ENCODE data around the gene DLGAP1. TPM values are rescaled to one million over a fixed set of nuclear protein-coding genes. Genes with fewer than 3 reads are reported as not detected.
"Not testable (repeated sequence)": the region's sequence is repeated elsewhere in the genome, so short reads cannot be mapped to it uniquely, and the experiment has no call there.

Gene DLGAP1
- total RNA-seq, 1 donor from 2014 or later: 3.2 TPM

- intact Hi-C loops (cut with DNase I): loop anchor here (5.0 kb wide), 1 partner anchor 304 kb away; no protein-coding TSS in a partner anchor
- Histone ChIP-seq H3K27me3 (no peaks in the 10 kb centered on the region), H3K27ac (no peak overlapping the region), H3K9me3 (no peaks in the 10 kb centered on the region), H3K4me3 (no peak overlapping the region), H3K4me1 (no peaks in the 10 kb centered on the region), H3K36me3 (no peaks in the 10 kb centered on the region)
- peak in 1 of 2 donors; percentile 86 for DNase-seq (ENCODE audit: extremely low spot score in 2 of 2)
- TF ChIP-seq POLR2A (IDR thresholded peaks at IDR 0.05) (no peak), CTCF (IDR thresholded peaks at IDR 0.05) (peak; percentile 52 to 82 (median 79))
These were observed 869.2 kb downstream of the DLGAP1 start for GRCh38 chr18:3585656-3586509.

- H3K27me3 ChIP-seq: no peaks in the 10 kb centered on the region
- H3K4me3 ChIP-seq: no peak overlapping the region
- H3K27ac ChIP-seq: no peak overlapping the region
- no peaks in the 10 kb centered on the region for H3K36me3 ChIP-seq
- no peaks in the 10 kb centered on the region for H3K9me3 ChIP-seq
- no peak for DNase-seq (ENCODE audit: extremely low spot score in 2 of 2)
- intact Hi-C loops (cut with DNase I): loop anchor here (5.0 kb wide), 1 partner anchor 303 kb away; no protein-coding TSS in a partner anchor
- TF ChIP-seq CTCF (IDR thresholded peaks at IDR 0.05) (no peak), POLR2AphosphoS5 (IDR thresholded peaks at IDR 0.05; ENCODE audit: insufficient read depth in 1 of 2, low read depth in 1 of 2) (no peak), POLR2A (IDR thresholded peaks at IDR 0.05) (no peak)
- no peaks in the 10 kb centered on the region for H3K4me1 ChIP-seq
These were observed 870.1 kb downstream of the DLGAP1 start for GRCh38 chr18:3584897-3585460.

GRCh38 chr18:3584266-3584861, 870.7 kb downstream of the DLGAP1 start:
- Histone ChIP-seq H3K36me3 (no peaks in the 10 kb centered on the region), H3K9me3 (no peaks in the 10 kb centered on the region), H3K4me1 (no peaks in the 10 kb centered on the region), H3K4me3 (no peak overlapping the region), H3K27me3 (no peaks in the 10 kb centered on the region), H3K27ac (no peak overlapping the region)
- intact Hi-C loops (cut with DNase I): no loop called here
- TF ChIP-seq CTCF (IDR thresholded peaks at IDR 0.05) (no peak), POLR2A (IDR thresholded peaks at IDR 0.05) (no peak), POLR2AphosphoS5 (IDR thresholded peaks at IDR 0.05; ENCODE audit: insufficient read depth in 1 of 2, low read depth in 1 of 2) (no peak)
- no peak for DNase-seq (ENCODE audit: extremely low spot score in 2 of 2)

GRCh38 chr18:3583873-3584247, 871.2 kb downstream of the DLGAP1 start:
- intact Hi-C loops (cut with DNase I): no loop called here
- no peak for DNase-seq (ENCODE audit: extremely low spot score in 2 of 2)
- H3K27ac ChIP-seq: no peak overlapping the region
- H3K4me1 ChIP-seq: no peaks in the 10 kb centered on the region
- H3K36me3 ChIP-seq: no peaks in the 10 kb centered on the region
- H3K27me3 ChIP-seq: no peaks in the 10 kb centered on the region
- TF ChIP-seq POLR2AphosphoS5 (IDR thresholded peaks at IDR 0.05; ENCODE audit: insufficient read depth in 1 of 2, low read depth in 1 of 2) (no peak), CTCF (IDR thresholded peaks at IDR 0.05) (no peak), POLR2A (IDR thresholded peaks at IDR 0.05) (no peak)
- H3K9me3 ChIP-seq: no peaks in the 10 kb centered on the region
- H3K4me3 ChIP-seq: no peak overlapping the region

- H3K27ac ChIP-seq; H3K4me3 ChIP-seq; H3K4me1 ChIP-seq; H3K36me3 ChIP-seq; intact Hi-C loops (cut with DNase I); H3K27me3 ChIP-seq; DNase-seq (ENCODE audit: extremely low spot score in 2 of 2); H3K9me3 ChIP-seq: not testable (repeated sequence)
These were observed 871.8 kb downstream of the DLGAP1 start for GRCh38 chr18:3583106-3583872.
